Urothelium cell line (cell line): ENCODE data around the gene CYP26A1.

Source experiments
- DNase-seq: peaks from one replicate; pipeline ENCODE4 v3.0.0; 2011; ENCODE audit warnings: low spot score, mixed read lengths
- FAIRE-seq: peaks from 2 replicates; lab custom pipeline; 2011; peaks lifted over from hg19 to GRCh38; lab: Jason Lieb, UNC

CYP26A1 gene

DNA sequence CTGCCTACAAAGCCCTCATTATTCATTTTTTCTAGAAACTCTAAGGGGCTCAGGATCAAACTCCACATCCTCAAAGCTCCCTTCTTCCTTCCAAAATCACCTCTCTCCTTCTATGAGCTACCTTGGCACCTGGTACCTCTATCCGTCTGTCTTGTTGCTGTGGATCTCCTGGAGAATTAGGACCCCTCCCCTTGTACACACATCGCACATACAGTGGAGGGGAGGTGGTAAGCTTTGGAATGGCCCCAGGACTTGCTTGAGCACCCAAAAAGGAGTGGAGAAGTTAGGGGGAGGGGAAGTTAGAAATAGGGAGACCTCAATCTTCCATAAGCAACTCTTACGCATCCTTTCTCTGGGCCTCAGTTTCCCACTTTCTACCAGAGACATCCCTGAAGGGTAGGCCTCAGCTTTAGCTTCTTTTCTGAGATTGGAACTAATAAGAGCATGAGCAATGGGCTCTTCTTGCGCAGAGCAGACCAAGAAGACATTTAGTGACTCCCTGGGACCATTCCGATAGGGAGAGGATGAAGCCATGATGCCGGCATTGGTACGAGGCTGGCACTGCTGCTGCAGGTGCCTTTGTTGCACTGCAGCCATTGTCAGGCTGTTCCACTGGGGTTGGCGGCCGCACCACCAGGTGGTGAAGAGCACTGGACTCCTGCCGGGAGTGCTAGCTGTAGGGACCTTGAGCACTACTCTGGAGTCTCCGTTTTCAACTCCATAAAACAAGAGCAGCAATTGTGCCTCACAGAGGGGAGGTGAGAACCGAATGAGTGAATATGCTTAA lies 8.6 kb upstream of the CYP26A1 start:
- FAIRE-seq (no peak), DNase-seq (no peak)

DNA sequence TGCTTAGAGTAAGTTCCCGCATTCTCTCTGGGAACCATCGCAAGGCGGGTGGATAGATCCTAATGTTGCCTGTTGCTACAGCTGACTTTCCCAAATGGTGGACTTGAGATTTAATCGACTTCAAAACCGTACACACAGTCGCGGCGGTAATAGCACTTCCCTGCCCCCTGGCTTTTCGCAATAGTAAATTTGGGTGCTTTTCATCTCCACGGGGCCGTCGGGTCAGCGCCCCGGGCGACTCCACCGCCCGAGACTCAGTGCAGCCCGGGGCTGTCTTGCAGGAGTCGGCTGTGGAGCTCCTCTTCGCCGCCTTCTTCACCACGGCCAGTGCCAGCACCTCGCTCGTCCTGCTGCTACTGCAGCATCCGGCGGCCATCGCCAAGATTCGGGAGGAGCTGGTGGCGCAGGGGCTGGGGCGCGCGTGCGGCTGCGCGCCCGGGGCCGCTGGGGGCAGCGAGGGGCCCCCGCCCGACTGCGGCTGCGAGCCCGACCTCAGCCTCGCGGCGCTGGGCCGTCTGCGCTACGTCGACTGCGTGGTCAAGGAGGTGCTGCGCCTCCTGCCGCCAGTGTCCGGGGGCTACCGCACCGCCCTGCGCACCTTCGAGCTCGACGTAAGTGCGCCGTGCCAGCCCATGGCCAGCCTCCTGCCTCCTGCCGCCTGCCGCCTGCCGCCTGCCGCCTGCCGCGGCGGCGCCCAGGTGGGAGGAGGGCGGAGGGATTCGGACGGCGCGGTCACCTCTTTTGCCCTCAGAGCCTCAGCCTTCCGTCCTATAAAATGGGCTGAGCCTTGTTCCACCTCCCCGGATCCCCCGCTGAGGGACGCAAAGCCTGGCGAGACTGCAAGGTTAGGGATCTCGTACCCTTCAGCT lies 7.8 kb upstream of the CYP26A1 start:
- no peak for DNase-seq
- FAIRE-seq, result no peak

DNA sequence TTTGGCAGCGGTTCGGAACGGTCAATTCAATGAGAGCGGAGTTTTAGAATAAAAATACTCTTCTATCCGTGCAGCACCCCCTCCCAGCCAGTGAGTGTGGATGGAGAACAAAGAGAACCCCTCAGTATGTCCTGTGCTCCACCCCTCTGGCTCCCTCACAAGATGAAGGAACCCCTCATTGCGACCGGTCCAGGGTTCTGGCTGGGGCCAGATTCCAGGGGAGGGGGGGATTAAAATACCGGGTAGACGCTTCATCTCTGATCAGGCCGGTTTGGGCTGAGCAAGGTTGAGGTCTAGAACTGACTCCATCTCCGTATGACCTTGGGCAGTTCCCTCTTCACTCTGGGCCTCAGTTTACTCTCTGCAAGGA lies 7.2 kb upstream of the CYP26A1 start:
- DNase-seq, result no peak
- FAIRE-seq, result no peak

DNA sequence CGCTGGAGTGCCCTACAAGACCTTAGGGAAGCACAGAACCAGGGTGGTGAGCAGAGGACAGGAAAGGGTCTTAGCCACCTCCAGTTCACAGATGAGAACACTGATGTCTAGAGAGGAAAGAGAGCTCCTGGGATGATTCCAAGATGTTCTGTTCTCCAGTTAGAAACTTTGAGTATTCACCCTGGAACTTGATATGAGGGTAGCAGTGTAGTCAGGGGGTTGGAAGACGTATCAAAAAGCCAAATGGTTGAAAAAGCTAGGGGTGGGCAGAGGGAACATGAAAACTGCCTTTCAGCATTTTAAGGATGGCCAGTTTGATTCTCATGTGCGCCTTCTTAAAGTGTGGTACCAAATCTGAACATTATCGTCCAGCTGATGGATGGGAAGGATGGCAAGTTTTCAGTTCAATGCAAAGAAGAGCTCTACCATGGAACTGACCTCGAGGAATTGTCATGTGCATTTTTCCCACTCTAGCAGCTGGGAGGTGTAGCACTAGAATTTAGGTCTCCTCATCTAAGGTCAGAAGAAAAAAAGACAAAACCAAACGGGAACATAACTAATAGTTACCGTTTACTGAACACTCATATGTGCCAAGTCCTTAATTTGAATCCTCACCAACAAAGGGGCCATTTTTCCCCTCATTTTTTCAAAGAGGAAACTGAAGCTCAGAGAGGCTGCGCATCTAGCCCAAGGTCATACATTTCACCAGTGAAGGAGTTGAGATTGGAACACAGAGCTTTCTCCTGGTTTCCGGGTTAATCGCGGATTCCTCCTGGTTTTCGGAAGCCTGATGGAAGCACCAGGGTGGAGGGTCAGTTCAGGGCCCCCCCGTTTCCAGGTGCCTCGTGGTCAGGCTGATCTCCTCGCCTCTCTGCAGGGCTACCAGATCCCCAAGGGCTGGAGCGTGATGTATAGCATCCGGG lies 6.0 kb upstream of the CYP26A1 start:
- FAIRE-seq, result no peak
- DNase-seq, result no peak

DNA sequence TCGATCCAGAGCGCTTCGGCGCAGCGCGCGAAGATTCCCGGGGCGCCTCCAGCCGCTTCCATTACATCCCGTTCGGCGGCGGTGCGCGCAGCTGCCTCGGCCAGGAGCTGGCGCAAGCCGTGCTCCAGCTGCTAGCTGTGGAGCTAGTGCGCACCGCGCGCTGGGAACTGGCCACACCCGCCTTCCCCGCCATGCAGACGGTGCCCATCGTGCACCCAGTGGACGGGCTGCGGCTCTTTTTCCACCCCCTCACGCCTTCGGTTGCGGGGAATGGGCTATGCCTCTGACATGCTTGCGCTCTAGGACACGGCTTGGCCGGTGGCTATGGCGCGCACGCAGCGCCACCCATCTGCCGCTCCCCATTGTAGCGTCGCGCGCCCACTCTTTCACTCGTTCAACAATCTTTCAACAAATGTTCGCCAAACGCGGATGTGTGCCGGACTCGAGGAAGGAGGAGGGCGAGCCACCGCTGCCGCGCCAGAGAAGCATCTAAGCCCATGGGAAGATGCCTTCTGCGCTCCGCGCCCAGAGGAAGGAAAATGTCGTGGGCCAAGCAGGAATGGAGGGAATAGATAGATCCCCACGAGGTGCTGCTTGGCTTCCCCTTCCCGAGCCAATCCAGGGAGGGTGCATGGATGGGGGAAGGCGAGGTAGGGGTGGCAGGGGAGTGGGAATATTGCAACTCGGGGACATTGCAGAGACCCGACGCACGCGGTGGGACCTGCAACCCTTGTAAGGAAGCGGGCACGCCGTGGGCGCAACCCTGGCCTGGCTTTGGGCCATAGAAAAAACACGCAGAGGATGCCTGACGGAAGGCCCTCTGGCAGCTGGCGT lies 5.1 kb upstream of the CYP26A1 start:
- DNase-seq (no peak), FAIRE-seq (no peak)

DNA sequence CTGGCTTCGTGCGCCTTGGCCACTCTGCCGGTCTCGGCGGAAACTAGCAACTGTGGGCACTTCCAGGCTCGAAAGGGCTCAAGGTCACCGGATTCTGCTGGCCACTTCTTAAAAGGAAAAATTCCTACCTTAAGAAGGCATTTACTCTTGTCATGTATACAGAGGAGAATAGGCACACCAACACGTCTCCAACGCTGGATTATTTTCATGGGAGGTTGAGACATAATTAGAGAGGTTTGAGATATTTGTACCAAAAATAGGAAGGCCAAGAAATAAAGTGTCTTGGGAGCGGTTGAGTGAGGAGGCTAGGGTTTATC lies 4.5 kb upstream of the CYP26A1 start:
- DNase-seq, result no peak
- FAIRE-seq, result no peak

DNA sequence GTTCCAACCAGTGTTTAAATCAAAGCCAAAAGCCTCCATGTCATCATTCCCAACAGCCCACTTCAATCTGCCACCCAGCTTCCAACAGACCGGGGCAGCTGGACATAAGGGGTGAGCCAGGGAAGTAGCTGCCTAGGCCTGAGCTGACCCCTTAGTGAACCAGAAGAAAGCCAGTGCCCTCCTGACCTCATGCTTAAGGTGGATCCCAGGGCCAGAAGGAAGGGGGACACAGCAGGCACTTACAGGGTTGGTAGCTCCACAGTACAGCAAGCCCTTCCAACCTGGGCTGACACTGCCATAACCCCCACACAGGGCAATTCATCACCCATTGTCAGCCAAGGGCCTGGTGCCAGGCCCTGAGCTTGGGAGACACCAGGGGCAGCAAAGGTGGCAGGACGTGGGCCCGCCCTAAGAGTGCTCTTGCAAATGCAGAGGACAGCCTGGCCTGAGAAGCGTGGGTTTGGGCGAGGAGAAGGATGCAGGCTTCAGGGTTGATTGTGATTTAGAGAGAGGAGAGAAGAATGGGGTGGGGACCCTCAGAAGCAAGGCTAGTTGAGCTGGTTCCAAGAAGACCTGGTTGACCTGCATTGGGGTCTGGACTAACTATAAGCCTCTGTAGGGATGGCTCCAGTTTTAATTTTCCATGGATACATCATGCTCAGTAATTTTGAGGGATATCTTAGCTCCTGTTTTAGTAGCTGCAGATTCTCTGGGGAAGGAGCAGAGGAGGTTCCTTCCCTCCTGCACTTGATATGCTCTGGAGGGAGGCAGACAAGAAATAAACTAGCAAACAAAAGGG lies 3.1 kb upstream of the CYP26A1 start:
- no peak for FAIRE-seq
- DNase-seq, result no peak

DNA sequence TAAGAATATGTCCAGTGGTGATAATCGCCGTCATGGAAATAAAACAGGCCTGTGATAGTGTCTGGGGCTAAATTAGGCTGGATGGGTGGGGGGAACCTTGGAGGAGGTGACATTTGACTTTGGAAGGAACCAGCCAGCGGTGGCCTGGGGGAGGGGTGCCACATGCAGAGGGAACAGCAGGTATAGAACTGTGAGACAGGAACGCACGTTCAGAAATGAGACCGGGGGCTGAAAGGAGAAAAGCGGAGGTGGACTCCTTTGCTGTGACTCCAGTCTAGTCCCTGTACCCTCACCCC lies 2.6 kb upstream of the CYP26A1 start:
- no peak for FAIRE-seq
- no peak for DNase-seq

DNA sequence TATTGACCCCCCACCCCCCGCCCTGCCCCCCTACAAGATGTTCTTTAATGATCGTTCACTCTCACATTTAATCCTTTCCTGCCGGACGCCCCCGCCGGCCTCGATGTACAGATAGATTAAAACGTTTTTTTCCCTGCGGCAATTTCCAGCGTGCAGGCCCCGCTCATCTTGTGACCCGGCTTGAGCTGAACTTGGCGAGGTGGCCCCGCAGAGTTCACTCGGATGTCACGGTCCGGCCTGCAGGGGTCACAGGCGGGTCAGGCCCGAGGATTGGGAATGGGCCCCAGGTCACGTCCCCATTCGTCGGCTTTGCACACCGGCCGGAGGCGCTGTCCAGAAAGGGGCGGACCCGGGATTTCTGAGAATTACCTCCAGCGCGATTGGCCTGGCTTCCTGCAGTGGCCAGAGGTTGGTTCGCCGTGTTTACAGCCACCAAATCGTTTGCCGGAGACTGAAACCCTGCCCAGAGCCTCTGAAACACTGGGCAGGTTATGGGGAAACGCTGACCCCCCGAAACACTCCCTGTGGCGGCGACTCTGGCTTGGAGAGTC lies 1.9 kb upstream of the CYP26A1 start:
- FAIRE-seq (no peak), DNase-seq (no peak)

DNA sequence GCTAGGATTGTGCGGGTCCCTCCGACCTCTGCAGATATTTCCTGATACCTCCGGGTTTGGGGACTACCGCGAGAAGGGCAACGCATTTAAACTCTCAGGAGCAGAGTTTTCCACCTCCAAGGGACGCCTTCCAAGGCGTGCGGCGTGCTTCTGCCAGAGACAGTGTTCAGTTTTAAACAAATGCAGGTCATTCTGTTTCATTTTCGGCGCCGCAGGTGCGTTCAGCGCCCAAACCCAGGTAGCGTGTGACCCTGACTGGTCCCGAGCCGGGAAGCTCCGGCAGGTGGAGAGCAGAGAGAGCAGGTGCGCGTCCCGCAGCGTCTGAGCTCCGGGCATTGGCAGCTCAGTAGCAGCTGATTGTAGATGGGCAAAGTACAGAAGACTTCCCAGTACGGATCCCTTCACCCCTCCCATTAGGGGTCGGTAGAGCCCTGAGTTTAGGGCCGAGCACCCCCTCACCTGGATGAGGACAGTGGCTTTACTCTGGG lies 1.4 kb upstream of the CYP26A1 start:
- FAIRE-seq (no peak), DNase-seq (no peak)

DNA sequence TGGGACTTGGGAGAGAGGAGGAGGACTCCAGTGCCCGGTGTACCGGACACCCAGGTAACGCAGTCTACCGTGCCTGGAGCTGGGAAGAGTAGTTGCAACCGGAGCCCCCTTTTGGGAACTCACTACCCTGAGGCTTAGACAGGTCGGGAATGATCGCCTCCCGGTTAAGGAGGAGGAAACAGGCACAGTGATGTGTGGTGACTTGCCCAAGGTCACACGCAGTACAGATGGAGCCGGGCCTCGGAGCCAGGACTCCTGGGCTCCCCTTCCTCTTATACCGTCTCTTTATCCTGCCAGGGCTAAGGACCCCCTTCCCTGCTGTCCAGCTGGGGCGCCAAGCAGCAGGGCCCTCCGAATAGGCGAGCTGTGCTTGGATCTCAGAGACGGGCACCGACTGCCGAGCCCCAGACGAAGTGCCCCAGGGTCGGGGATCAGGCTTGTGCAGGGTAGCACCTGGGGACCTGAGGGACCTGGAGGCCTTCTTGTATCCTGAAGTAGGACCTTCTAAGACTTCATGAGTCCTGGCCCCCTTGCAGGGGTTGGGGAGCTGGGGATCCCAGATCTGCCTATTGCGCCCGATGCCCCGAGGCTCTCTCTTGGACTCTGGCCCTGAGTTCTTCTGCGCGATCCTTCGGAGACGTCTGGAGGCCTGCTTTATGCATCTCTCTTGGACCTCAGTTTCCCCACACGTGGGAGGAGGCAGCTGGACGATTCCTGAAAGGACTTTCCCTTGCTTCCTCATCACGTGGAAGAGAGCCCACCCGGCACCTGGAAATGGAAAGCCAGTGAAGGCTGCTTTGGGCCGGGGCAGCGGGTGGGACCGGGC lies 767 bp upstream of the CYP26A1 start:
- no peak for DNase-seq
- FAIRE-seq, result no peak

DNA sequence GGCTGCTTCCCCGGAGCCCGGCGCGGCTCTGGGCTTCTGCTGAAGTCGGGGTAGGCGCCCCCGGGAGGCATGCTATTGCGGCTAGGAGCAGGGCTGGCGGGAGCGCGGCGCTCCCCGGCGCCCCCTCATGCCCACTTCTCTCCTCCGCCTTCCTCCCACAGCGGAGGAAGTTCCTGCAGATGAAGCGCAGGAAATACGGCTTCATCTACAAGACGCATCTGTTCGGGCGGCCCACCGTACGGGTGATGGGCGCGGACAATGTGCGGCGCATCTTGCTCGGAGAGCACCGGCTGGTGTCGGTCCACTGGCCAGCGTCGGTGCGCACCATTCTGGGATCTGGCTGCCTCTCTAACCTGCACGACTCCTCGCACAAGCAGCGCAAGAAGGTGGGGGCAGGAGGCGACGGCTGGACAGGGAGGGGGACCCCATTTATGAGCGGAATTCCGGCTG lies 479 bp downstream of the CYP26A1 start:
- no peak for FAIRE-seq

DNA sequence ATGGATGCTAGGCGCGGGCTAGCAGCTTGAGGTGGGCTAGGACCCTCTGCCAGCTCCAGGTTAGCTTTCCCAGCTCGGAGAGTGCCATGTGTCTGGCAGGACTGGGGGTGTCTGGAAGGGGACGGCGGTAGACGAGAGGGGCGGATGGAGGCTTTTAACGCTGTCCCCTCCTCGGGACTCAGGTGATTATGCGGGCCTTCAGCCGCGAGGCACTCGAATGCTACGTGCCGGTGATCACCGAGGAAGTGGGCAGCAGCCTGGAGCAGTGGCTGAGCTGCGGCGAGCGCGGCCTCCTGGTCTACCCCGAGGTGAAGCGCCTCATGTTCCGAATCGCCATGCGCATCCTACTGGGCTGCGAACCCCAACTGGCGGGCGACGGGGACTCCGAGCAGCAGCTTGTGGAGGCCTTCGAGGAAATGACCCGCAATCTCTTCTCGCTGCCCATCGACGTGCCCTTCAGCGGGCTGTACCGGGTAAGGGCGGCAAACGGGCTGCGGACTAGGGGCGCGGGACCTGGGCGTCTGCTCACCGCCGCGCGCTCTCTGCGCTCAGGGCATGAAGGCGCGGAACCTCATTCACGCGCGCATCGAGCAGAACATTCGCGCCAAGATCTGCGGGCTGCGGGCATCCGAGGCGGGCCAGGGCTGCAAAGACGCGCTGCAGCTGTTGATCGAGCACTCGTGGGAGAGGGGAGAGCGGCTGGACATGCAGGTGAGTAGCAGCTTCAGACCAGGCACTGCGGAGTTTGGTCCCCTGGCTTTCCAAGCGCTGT lies 1.1 kb downstream of the CYP26A1 start:
- DNase-seq, result no peak
- FAIRE-seq, result no peak

More for the DNA sequence above, 479 bp downstream of the CYP26A1 start:
- DNase-seq, result no peak

DNA sequence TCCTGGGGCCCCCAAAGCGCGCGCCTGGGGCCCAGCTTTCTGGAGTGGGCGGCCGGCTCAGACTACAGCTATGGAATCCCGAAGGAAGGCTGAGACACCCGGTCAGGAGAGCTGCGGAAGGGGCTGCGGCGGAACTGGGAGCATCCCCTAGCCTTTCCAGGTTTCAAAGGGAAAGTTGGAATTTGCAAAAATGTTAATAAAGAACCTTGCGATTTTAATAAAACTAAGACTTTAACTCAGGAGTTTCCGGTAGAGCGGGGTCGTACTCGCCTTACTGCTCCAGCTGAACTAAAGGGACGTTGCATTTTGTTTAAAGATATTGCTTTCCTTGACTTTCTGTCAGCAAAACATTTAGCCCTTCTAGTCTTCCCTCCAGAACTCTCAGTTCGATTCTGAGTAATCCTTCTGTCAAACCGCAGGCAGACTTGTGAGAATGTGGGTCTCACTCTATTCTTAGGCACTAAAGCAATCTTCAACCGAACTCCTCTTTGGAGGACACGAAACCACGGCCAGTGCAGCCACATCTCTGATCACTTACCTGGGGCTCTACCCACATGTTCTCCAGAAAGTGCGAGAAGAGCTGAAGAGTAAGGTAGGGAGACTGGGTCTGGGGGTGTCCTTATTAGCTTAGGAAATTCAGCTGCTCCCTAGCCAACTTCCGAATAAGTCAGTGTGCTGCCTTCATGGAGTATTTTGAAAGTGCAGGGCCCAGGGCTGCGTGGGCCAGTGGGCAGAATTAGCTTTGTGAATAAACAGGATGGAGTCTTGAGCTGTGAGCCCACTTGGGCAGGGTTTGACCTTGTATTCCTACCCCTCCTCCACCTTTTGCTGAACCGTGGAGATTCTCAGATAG lies 1.9 kb downstream of the CYP26A1 start:
- DNase-seq, result no peak
- FAIRE-seq, result no peak

DNA sequence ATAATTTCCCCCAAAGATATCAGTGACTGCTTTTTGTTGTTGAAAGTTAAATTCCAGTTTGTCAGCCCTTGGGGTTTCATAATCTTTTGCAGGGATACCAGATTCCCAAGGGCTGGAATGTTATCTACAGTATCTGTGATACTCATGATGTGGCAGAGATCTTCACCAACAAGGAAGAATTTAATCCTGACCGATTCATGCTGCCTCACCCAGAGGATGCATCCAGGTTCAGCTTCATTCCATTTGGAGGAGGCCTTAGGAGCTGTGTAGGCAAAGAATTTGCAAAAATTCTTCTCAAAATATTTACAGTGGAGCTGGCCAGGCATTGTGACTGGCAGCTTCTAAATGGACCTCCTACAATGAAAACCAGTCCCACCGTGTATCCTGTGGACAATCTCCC lies 3.2 kb downstream of the CYP26A1 start:
- FAIRE-seq, result no peak
- no peak for DNase-seq

DNA sequence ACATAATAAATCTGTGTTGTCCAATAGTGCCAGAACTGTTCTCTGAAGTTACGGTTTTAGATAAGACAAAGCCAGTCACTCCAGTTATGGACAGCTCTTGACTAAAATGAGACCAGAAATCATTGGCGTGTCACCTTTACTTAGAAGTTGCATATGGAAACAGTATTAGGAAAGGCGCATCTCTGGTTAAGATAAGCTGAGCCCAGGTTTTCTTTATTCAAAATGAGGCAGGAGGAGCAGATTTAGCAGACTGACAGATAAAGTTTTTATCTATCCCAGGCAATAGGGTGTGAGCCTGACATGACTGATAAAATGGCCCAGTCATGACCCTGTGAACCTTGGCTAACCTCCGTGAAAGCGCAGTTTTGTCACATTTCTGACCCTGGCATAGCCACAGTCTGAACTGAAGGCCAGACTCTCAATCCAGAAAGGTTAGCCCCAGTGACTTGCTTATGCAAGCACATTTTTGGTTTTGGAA lies 4.2 kb downstream of the CYP26A1 start:
- FAIRE-seq, result no peak
- no peak for DNase-seq
